Astrocyte of the spinal cord (primary cell): ENCODE measurements around the gene ABHD12.
"Not testable (repeated sequence)": the region's sequence is repeated elsewhere in the genome, so short reads cannot be mapped to it uniquely, and the experiment has no call there.

ENCODE experiments used
- DNase-seq: peaks from one replicate; pipeline ENCODE4 v3.0.0; 2011; ENCODE audit warnings: low read depth, low spot score
- H3K4me3 ChIP-seq: 2 replicates; pipeline ENCODE4 v1.5.1; 2011; ENCODE audit warnings: low read depth, mild to moderate bottlenecking, low read length, moderate library complexity
- CTCF ChIP-seq: IDR thresholded peaks from 2 replicates; pipeline ENCODE4 v1.5.1; 2012; ENCODE audit warnings: low read depth, mild to moderate bottlenecking, low read length, inconsistent platforms
- in situ Hi-C: cut with HindIII; loops from 2 replicates; pipeline ENCODE4 v1.10.0; 2017; ENCODE audit warnings: low sequenced_read_pairs

Gene ABHD12

GRCh38 chr20:25314497-25315417 is 75.9 kb downstream of the ABHD12 start:
- in situ Hi-C loops: no loop called here

GRCh38 chr20:25313593-25313992 is 77.0 kb downstream of the ABHD12 start:
- no peak for DNase-seq
- no peak for TF ChIP-seq CTCF
- no peak overlapping the region for H3K4me3 ChIP-seq
- in situ Hi-C loops: no loop called here

More at GRCh38 chr20:25314497-25315417, 75.9 kb downstream of the ABHD12 start:
- H3K4me3 ChIP-seq: no peak overlapping the region
- DNase-seq: no peak
- TF ChIP-seq CTCF: peak; percentile 25

- H3K4me3 ChIP-seq, DNase-seq, in situ Hi-C loops: not testable (repeated sequence)
Observed at GRCh38 chr20:25312716-25313115, 77.9 kb downstream of the ABHD12 start.

- no peak overlapping the region for H3K4me3 ChIP-seq
- in situ Hi-C loops: no loop called here
- no peak for TF ChIP-seq CTCF
- peak; percentile 67 for DNase-seq
Observed at GRCh38 chr20:25310921-25311728, 79.5 kb downstream of the ABHD12 start.

GRCh38 chr20:25310268-25310920 is 80.2 kb downstream of the ABHD12 start:
- in situ Hi-C loops: no loop called here
- peak; percentile 87 for DNase-seq
- no peak overlapping the region for H3K4me3 ChIP-seq
- peak; percentile 82 for TF ChIP-seq CTCF

- peak; percentile 86 for DNase-seq
- TF ChIP-seq CTCF: no peak
- H3K4me3 ChIP-seq: no peak overlapping the region
- in situ Hi-C loops: no loop called here
Observed at GRCh38 chr20:25309395-25310267, 81.0 kb downstream of the ABHD12 start.
